ENCODE measurements around the gene LRRC37B.
"Not testable (repeated sequence)": the region's sequence is repeated elsewhere in the genome, so short reads cannot be mapped to it uniquely, and the experiment has no call there.

LRRC37B gene

DNA sequence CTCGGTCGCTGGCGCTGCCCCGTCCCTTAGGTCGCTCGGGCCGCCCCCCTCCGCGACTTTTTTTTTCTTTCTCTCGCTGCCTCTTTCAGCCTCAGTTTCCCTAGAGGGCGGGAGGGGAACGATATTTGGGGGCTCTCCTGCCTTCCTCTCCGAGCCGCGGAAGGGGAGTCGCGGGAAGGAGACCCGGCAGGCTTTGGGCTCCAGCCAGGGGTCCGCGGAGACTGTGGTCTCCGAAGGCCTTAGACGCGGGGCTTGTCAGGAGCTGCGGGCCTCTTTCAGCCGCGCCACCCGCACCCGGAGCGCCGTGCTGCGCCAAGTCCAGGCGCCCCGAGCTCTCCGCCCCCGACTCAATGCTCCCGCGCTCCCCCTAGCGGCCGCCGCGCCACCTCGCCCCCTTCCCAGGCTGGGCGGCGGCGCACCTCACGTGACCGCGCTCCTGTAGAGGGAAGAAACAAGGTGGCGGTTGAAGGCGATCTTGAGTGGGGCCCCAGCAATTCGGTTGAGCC, at the start of gene LRRC37B:
Gene LRRC37B, plus strand, starts transcription at position 427 of the 506 bp plus-strand sequence. CDS start 14,010 bp downstream, outside the sequence.
- DNase-seq, result peak; percentile 69 to 70

DNA sequence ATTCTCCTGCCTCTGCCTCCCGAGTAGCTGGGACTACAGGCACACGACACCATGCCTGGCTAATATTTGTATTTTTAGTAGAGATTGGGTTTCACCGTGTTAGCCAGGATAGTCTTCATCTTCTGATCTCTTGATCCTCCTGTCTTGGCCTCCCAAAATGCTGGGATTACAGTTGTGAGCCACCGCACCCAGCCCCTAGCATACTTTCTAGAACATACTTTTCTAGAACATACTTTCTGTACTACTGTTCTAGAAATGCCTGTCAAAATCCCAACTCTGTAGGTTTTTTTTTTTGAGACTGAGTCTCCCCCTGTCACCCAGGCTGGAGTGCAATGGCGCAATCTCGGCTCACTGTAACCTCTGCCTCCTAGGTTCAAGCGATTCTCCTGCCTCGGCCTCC, 43.1 kb upstream of the LRRC37B start:
- DNase-seq, result not testable (repeated sequence)

GRCh38 chr17:31967648-31968047, 39.5 kb upstream of the LRRC37B start:
- DNase-seq, result no peak

GRCh38 chr17:31970416-31970815, 36.8 kb upstream of the LRRC37B start:
- not testable (repeated sequence) for DNase-seq

- DNase-seq, result not testable (repeated sequence)
Measured at GRCh38 chr17:31974269-31975071, 32.7 kb upstream of the LRRC37B start.

GRCh38 chr17:31975391-31975790, 31.8 kb upstream of the LRRC37B start:
- DNase-seq, result not testable (repeated sequence)

- not testable (repeated sequence) for DNase-seq
Measured at GRCh38 chr17:31991821-31992220, 15.4 kb upstream of the LRRC37B start.

- DNase-seq, result no peak
Measured at GRCh38 chr17:31997005-31997404, 10.2 kb upstream of the LRRC37B start.

- DNase-seq, result peak in 1 of 2 experiments; percentile 40
Measured at GRCh38 chr17:32007463-32008298, 498 bp downstream of the LRRC37B start.

GRCh38 chr17:32009262-32009542, 2.0 kb downstream of the LRRC37B start:
- DNase-seq, result no peak

- no peak for DNase-seq
Measured at GRCh38 chr17:32010114-32010513, 2.9 kb downstream of the LRRC37B start.

- peak; percentile 84 to 91 for DNase-seq
Measured at GRCh38 chr17:32015245-32016013, 8.2 kb downstream of the LRRC37B start.

DNA sequence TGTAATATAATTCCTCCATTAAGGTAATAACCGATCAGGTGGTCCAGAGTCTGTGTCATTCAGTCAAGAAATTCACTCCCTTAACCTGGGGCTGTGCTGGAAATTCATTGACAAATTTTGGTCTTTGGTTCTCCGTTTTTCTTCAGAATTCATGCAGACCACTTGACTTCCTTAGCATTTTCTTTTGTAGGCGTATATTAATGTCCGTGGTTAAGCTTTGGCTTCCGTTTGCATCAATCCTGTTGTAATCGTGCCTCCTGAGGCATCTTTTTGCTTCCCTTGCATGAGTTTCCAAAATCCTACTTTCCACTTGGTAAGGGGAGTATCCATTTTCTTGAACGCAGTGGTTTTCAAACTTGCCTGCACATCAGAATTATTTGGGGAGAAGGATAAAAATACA, 9.0 kb downstream of the LRRC37B start:
- no peak for DNase-seq

DNA sequence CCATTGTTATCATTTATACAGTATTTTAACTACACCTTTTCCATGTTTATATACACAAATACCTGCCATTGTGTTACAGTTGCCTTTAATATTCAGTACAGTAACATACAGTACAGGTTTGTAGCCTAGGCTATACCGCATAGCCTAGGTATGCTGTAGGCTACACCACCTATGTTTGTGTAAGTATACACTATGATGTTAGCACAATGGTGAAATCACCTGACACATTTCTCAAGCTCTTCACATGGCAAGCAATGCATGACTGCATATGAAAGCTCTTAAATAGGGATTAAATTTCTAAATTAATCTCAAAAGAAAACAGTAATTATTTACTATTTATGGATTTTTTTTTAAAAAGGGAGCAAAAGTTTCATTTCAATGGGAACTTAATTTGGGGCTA, 12.0 kb downstream of the LRRC37B start:
- DNase-seq, result no peak

DNA sequence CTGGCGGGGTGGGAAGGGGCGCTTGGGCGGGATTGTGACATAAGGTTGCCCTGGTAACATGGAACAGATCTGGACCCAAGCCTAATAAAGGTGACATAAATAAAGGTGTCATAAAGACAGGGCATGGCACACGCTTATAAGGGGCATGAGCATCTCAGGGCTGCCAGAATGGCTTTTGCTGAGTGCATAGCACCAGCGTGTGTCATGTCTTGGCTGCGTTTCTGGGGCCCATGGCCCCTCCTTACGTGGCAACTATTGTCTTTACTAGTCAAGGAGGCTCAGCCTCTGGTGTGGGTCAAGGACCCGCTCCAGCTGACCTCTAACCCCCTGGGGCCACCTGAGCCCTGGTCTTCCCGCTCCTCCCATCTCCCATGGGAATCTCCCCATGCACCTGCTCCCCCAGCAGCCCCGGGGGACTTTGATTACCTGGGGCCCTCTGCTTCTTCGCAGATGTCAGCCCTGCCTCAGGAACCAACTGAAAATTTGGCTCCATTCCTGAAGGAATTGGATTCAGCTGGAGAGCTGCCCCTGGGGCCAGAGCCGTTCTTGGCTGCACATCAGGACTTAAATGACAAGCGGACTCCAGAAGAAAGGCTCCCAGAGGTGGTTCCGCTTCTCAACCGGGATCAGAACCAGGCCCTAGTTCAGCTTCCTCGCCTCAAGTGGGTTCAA, 13.9 kb downstream of the LRRC37B start:
- DNase-seq, result no peak

GRCh38 chr17:32021615-32021955, 14.4 kb downstream of the LRRC37B start:
- no peak for DNase-seq

DNA sequence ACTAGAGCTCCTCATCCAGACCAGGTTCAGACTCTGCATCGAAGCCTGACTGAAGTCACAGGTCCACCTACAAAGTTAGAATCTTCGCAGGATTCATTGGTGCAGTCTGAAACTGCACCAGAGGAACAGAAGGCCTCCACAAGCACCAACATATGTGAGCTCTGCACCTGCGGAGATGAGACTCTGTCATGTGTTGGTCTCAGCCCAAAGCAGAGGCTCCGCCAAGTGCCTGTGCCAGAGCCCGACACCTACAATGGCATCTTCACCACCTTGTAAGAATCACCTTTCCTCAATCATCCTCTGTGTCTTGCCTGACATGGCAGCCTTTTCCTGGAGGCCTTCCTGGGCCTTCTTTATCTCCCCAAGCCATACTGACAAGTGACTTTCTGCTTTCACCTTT, 15.4 kb downstream of the LRRC37B start:
- DNase-seq, result not testable (repeated sequence)

DNA sequence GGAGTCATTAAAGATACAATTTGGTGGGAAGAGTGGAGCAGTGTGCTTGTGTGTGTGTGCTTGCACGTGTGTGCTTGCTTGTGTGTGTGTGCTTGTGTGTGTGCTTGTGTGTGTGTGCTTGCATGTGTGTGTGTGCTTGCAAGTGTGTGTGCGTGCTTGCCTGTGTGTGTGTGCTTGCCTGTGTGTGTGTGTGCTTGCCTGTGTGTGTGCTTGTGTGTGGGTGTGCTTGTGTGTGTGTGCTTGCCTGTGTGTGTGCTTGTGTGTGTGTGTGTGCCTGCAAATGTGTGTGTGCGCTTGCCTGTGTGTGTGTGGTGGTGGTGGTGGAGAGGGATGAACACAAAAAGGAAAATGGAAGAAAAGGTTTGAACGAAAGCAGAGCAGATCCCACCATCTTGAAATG, 20.1 kb downstream of the LRRC37B start:
- not testable (repeated sequence) for DNase-seq

- DNase-seq, result no peak
Measured at GRCh38 chr17:32033223-32033622, 26.0 kb downstream of the LRRC37B start.

- not testable (repeated sequence) for DNase-seq
Measured at GRCh38 chr17:32033812-32034211, 26.6 kb downstream of the LRRC37B start.

- DNase-seq, result not testable (repeated sequence)
Measured at GRCh38 chr17:32040246-32040645, 33.1 kb downstream of the LRRC37B start.

DNA sequence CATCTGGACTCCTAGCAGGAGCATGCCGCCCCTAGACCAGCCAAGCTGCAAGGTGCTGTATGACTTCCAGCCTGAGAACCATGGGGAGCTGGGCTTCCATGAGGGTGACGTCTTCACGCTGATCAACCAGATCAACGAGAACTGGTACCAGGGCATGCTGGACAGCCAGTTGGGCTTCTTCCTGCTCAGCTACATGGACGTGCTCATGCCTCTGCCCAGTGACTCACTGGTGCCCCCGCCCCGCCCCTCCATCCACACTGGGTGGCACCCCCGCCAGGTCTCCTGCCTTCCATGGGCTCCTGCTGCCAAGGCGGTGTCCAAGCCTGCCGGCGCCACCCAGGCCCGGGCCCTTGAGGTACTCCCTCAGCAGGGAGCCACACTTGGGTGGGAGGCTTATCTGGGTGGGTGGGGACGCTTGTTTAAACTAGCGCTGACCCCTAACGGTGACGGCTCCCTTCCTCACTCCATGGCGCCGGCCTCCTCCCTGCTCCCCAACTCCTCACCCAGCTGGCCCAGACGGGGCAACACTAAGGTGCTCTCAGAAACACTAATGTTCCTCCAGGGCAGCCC, 34.2 kb downstream of the LRRC37B start:
- DNase-seq, result not testable (repeated sequence)

Measured in NCI-H2081 (cell line).